A673 (cell line): ENCODE measurements around the gene FILIP1. TPM values are rescaled to one million over a fixed set of nuclear protein-coding genes. Genes with fewer than 3 reads are reported as not detected.
A peak's percentile ranks its signal among the peaks of the same experiment; 100 is the strongest.

ENCODE experiments used
- BruUV-seq: library from RNA; stranded (reverse); fragments of 400-500 nt; replicated peaks from 2 replicates; lab custom pipeline; 2021; lab: Mats Ljungman, UMichigan
- CTCF ChIA-PET: fragments of 300-600 bp; sonication (Branson Sonifier 250); formaldehyde crosslinking; loops from one replicate; lab custom pipeline; 2022; ENCODE audit warnings: antibody characterized with exemption; lab: Charles Lee
- POLR2A ChIA-PET: fragments of 300-600 bp; sonication (Branson Sonifier 250); formaldehyde crosslinking; loops from one replicate; lab custom pipeline; 2022; ENCODE audit warnings: antibody characterized with exemption; ENCODE audit not compliant: low non-redundant PET; lab: Charles Lee
- DNase-seq: peaks from one replicate; pipeline ENCODE4 v3.0.0-alpha.2; 2015; ENCODE audit warnings: low spot score
- H3K27ac ChIP-seq: fragments of 200-600 bp; sonication (generic); 2 replicates; pipeline ENCODE4 v1.5.1; 2016; ENCODE audit warnings: mixed run types, low read depth, mild to moderate bottlenecking, mixed read lengths, antibody characterized with exemption, low read length; ENCODE audit not compliant: poor library complexity, severe bottlenecking
- H3K27me3 ChIP-seq: fragments of 200-600 bp; sonication (generic); replicated peaks from 2 replicates; pipeline ENCODE4 v1.6.1; 2017; ENCODE audit warnings: mixed run types, low read depth, mild to moderate bottlenecking, mixed read lengths, antibody characterized with exemption, low read length; ENCODE audit not compliant: insufficient read depth, poor library complexity
- H3K36me3 ChIP-seq: fragments of 200-600 bp; sonication (generic); 2 replicates; pipeline ENCODE4 v1.6.1; 2016; ENCODE audit warnings: mixed run types, mild to moderate bottlenecking, mixed read lengths, antibody characterized with exemption, low read length; ENCODE audit not compliant: insufficient read depth, poor library complexity, severe bottlenecking
- H3K4me1 ChIP-seq: fragments of 200-600 bp; sonication (generic); 2 replicates; pipeline ENCODE4 v1.6.1; 2017; ENCODE audit warnings: mixed run types, mild to moderate bottlenecking, mixed read lengths, antibody characterized with exemption, low read length; ENCODE audit not compliant: insufficient read depth, poor library complexity, severe bottlenecking
- H3K4me3 ChIP-seq: fragments of 200-600 bp; sonication (generic); 2 replicates; pipeline ENCODE4 v1.5.1; 2016; ENCODE audit warnings: low read depth, mixed run types, mild to moderate bottlenecking, mixed read lengths, low read length; ENCODE audit not compliant: poor library complexity, severe bottlenecking
- H3K9me3 ChIP-seq: fragments of 200-600 bp; sonication (generic); 2 replicates; pipeline ENCODE4 v1.6.1; 2016; ENCODE audit warnings: mixed run types, low read depth, mild to moderate bottlenecking, mixed read lengths, antibody characterized with exemption, low read length; ENCODE audit not compliant: poor library complexity, severe bottlenecking
- CTCF ChIP-seq: fragments of 300-800, 200-600 bp; sonication (generic); conservative IDR thresholded peaks from 2 replicates; pipeline ENCODE4 v1.5.1; 2017; ENCODE audit warnings: low read depth, mild to moderate bottlenecking, antibody characterized with exemption, low read length, moderate library complexity, mixed read lengths
- EZH2 ChIP-seq: fragments of 200-600 bp; sonication (generic); IDR thresholded peaks from 2 replicates; pipeline ENCODE4 v1.6.1; 2017; ENCODE audit warnings: borderline replicate concordance, low read depth, mild to moderate bottlenecking, mixed read lengths, antibody characterized with exemption, low read length; ENCODE audit not compliant: poor library complexity, severe bottlenecking
- intact Hi-C: fragments of 100-400 bp; cut with micrococcal nuclease; formaldehyde crosslinking; loops from one replicate; pipeline ENCODE4 v1.10.0; 2022; ENCODE audit not compliant: unreplicated experiment
- total RNA-seq: library from RNA; stranded (reverse); gene quantifications from 2 replicates; pipeline ENCODE4 v1.2.3, GENCODE V29; 2021

The FILIP1 gene
- total RNA-seq, 1 experiment from 2014 or later = 0.32 TPM

- ChIA-PET CTCF (no interaction called here), POLR2A (no interaction called here)
- intact Hi-C loops = no loop called here
- peaks cover 26% of the 10 kb centered on the region for H3K4me1 ChIP-seq
- H3K9me3 ChIP-seq = no peaks in the 10 kb centered on the region
- H3K27me3 ChIP-seq = no peaks in the 10 kb centered on the region
- TF ChIP-seq CTCF (no peak), EZH2 (no peak)
- no TSS peak for BruUV-seq
- DNase-seq = peak; percentile 61
- peak overlapping the region; percentile 3 for H3K27ac ChIP-seq
- no peak overlapping the region for H3K4me3 ChIP-seq
- H3K36me3 ChIP-seq = no peaks in the 10 kb centered on the region
Observed at GRCh38 chr6:75488033-75488432, 5.6 kb downstream of the FILIP1 start.

- Histone ChIP-seq H3K27me3 (no peaks in the 10 kb centered on the region), H3K36me3 (no peaks in the 10 kb centered on the region), H3K9me3 (no peaks in the 10 kb centered on the region), H3K4me3 (no peak overlapping the region), H3K27ac (no peak overlapping the region), H3K4me1 (peaks cover 26% of the 10 kb centered on the region)
- POLR2A ChIA-PET = no interaction called here
- intact Hi-C loops = no loop called here
- no TSS peak for BruUV-seq
- DNase-seq = peak; percentile 27
- CTCF ChIA-PET = no interaction called here
- no peak for TF ChIP-seq EZH2
- no peak for TF ChIP-seq CTCF
Observed at GRCh38 chr6:75486850-75487518, 6.6 kb downstream of the FILIP1 start.

- H3K4me1 ChIP-seq = peaks cover 26% of the 10 kb centered on the region
- no TSS peak for BruUV-seq
- TF ChIP-seq CTCF (no peak), EZH2 (no peak)
- no peaks in the 10 kb centered on the region for H3K36me3 ChIP-seq
- intact Hi-C loops = no loop called here
- POLR2A ChIA-PET = no interaction called here
- CTCF ChIA-PET = no interaction called here
- no peaks in the 10 kb centered on the region for H3K27me3 ChIP-seq
- H3K27ac ChIP-seq = no peak overlapping the region
- DNase-seq = no peak
- H3K4me3 ChIP-seq = no peak overlapping the region
- no peaks in the 10 kb centered on the region for H3K9me3 ChIP-seq
Observed at GRCh38 chr6:75484535-75484934, 9.1 kb downstream of the FILIP1 start.
